ENCODE results near the gene TSPAN11.
"Not testable (repeated sequence)": the region's sequence is repeated elsewhere in the genome, so short reads cannot be mapped to it uniquely, and the experiment has no call there.

The TSPAN11 gene

DNA sequence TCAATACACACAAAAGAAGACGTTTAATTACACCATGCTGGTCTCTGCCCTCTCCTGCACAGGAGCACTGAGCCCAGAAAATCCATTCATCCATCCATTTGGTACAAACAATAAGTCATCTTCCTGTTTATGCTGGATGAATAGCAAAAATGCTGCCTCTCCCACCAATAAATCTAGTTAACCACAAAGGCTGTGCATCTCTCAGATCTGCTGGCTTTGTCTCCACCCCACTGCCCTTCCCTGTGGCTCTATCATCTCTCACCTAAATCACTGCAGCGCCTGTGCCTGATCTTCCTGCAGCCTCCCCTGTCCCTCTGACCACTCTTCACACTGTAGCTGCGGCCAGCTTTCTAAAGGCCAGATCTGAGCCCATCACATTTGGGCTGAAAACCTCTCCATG, 74.2 kb downstream of the TSPAN11 start:
- in situ Hi-C loops (cut with MboI; ENCODE audit: low sequenced_read_pairs) = no loop called here

GRCh38 chr12:31001581-31002360, 75.2 kb downstream of the TSPAN11 start:
- in situ Hi-C loops (cut with MboI; ENCODE audit: low sequenced_read_pairs) = no loop called here

DNA sequence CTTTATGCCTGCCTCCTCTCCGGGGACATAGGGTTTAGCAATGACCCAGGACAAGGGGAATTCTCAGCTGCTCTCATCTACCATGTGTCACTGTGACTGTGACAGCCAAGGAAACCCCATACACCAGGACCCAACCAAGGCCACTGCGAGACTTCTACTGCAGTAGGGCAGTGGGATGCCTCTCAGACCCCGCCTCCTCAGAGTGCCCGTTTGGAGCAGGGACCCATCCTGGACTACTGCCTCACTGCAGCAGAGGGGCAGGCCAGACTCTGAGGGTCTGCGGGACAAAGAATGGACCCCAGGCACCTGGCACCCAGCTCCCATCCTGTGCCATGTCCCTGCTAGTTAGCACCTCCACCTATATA, 75.8 kb downstream of the TSPAN11 start:
- in situ Hi-C loops (cut with MboI; ENCODE audit: low sequenced_read_pairs) = no loop called here

DNA sequence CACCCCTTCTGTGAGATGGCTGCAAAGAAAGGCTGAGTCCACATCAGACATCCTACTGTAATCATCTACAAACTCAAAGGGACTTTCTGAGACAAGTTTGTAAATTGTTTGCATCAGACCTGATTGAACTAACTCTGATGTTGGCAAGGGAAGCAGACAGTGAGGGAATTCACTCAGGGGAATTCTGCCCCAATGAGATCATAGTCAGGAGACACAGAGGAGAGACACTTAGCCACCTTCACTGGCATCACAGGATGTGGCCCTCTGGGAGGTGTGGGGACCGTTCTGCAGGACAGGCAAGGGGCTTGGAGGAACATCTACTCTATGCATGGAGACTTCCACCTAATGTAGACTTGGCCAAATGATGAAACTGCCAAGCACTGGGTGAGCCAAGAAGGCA, 76.5 kb downstream of the TSPAN11 start:
- in situ Hi-C loops (cut with MboI; ENCODE audit: low sequenced_read_pairs) = no loop called here

DNA sequence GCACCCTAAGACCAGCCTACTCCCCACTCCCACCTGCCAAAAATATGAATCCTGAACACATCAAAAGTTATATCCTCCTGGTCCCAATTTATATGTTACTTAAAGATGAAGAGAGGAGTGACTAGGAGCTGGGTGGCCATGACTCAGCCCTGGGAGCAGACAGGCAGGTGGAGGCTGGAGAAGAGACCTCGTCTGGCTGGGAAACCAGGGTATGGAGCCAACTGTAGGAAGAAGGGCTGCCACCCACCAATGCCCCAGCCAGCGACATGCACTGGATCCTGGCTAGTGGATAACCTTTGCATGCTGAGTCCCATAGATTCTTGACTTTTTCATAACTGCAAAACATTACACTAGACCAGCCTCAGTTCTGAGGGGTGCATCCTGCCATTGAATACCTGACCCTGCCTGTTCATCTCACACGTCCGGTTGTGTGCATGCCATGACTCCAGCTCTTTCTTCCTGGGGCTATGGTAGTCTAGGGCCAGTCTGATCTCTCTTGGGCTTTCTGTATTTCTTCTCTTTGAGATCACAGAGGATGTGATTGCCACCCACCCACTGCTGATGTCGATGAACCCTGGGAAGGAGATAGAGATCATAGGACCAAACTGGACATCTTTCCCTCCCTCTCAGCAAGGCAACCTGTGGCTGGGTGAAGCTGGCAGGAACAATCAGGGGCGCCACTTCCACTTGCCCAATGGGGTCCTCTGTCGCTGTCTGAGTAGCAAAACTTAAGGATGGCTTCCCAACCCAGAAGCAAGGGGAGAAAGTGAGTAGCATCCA, 77.5 kb downstream of the TSPAN11 start:
- in situ Hi-C loops (cut with MboI; ENCODE audit: low sequenced_read_pairs) = no loop called here

DNA sequence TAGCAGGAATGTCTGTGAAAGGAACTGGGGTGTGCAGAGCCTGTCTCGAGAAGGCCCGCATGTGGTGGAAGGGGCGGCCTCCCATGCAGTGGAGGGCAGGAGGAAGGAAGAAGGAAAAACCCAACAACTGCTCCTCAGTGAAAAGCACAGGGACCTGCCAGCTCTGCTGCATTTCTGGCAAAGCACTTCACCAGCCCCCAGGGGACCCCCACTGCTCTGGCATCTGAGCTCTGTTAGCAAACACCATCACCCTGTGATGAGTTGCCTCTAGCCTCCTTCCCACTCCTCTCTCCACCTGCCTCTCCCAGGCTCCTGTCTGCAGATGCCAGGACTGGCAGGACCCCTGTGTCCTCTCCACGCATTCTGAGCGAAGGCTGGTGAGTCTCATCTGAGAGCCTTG, 78.1 kb downstream of the TSPAN11 start:
- in situ Hi-C loops (cut with MboI; ENCODE audit: low sequenced_read_pairs) = no loop called here

DNA sequence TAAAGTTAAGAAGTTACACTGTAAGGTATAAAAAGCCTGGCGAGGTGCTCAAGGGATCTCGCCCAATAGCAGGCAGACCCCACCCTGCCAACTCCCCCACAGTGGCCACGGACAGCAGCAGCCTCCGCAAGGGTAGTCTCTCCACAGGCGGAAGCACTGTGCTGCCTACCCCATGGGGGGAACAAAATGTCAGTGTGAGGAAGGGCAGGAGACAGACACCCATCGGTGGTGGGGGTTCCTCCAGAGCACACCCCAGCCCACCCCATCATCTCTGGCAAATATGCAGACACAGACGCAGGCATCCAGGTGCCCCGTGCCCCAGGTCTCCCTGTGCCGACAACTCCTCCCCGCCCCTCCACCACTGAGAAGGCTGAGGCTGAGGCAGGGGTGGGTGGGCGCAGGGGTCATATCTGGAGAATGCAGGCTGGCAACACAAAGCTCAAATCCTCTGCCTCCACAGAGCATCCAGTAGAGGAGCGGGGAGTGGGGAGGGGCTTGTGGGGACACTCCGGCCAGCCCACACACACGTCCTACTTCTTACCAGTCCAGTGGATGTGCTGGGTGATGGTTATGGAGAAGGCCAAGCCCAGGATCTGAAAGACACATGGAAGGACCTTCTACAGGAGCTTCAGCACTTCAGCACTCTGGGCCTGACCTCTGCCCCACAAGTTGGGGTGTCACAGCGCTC, 78.9 kb downstream of the TSPAN11 start:
- in situ Hi-C loops (cut with MboI; ENCODE audit: low sequenced_read_pairs) = no loop called here

GRCh38 chr12:31005944-31006361, 79.4 kb downstream of the TSPAN11 start:
- in situ Hi-C loops (cut with MboI; ENCODE audit: low sequenced_read_pairs) = no loop called here

GRCh38 chr12:31006416-31007152, 80.0 kb downstream of the TSPAN11 start:
- in situ Hi-C loops (cut with MboI; ENCODE audit: low sequenced_read_pairs) = no loop called here

- in situ Hi-C loops (cut with MboI; ENCODE audit: low sequenced_read_pairs) = no loop called here
These were observed 80.6 kb downstream of the TSPAN11 start for GRCh38 chr12:31007153-31007495.

DNA sequence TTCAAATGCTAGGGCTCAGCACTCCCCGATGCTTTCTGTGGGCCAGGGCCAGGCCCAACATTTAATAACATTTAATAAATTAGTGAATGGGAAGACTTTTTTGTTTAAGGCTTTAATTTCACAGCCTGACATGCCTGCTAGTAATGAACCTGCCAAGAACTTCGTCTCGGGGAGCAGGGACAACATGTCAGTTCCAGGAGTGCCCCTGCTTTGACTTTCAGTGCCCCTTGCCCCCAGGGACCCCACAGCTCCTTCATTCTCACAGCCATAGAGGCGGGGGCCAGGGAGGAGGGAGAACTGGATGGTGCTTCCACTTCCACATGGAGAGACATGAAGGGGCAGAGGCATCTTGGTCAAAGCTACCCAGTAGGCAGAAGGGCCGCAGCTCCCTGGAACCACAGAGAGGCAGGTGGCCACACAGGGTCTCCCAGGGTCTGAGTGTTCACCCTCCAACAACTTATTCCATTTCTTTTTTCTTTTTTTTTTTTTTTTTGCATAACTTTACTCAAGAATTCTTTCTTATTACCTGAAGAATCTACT, 81.2 kb downstream of the TSPAN11 start:
- in situ Hi-C loops (cut with MboI; ENCODE audit: low sequenced_read_pairs) = no loop called here

GRCh38 chr12:31008241-31008761, 81.8 kb downstream of the TSPAN11 start:
- in situ Hi-C loops (cut with MboI; ENCODE audit: low sequenced_read_pairs) = no loop called here

DNA sequence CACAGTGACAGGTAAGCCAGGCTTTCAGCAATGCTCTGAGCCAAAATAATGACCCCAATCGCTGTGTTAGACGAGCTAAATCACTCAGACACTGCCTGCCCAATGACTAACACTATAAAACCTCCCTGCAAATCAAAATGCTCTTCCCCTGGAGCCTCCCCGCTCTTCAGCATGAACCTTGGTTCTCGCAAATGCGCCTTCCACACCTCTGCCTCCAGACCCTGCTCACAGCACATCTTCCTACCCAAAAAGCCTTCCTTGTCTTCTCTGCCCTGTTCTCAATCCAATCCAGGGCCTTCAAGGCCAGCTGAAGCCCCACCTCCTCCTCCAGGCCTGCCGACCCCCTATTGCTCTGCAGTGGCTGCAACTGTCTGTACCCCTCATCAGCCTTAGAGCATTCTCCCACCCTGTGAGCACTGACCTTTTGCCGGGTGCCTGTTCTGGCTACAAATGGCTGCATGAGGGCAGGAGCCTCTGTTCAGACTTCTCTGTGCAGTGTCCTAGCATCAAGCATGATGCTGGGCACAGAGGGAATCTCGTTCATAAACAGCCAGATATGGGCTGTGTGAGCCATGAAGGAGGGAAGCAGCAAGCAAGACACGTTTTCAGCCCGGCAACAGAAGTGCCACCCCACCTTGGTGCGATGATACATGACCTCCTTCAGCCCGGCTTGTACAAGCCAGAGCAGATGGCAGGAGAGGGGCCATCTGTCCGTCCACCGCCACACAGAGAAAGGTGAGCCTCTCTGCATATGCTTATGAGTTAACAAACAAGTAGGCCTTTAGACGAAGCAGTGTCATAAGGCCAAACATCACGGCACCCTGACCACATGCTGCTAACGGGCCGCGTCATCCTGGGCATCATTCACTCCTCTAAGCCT, 82.7 kb downstream of the TSPAN11 start:
- in situ Hi-C loops (cut with MboI; ENCODE audit: low sequenced_read_pairs) = no loop called here

DNA sequence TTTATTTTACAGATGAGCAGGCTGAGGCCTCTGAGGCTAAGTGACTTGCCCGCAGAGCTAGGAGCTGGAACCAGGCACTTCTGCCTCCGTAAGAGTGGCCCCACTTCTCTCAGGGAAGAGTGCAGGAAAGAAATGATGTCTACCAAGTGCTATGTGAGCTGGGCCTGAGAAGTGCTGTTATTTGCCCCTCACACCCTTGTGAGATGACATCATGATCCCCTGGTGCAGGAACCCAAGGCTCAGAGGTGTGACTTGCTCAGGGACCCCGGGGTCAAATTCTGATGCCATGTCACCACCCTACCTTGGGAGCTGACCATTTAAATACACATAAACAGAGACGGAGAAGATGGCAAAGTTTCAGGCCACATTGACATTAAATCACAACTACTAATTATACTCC, 83.4 kb downstream of the TSPAN11 start:
- in situ Hi-C loops (cut with MboI; ENCODE audit: low sequenced_read_pairs) = no loop called here

- in situ Hi-C loops (cut with MboI; ENCODE audit: low sequenced_read_pairs) = no loop called here
These were observed 84.8 kb downstream of the TSPAN11 start for GRCh38 chr12:31011336-31011735.

GRCh38 chr12:31011746-31012566, 85.4 kb downstream of the TSPAN11 start:
- in situ Hi-C loops (cut with MboI; ENCODE audit: low sequenced_read_pairs) = no loop called here

GRCh38 chr12:31012567-31012891, 86.0 kb downstream of the TSPAN11 start:
- in situ Hi-C loops (cut with MboI; ENCODE audit: low sequenced_read_pairs) = not testable (repeated sequence)

GRCh38 chr12:31015215-31015614, 88.7 kb downstream of the TSPAN11 start:
- in situ Hi-C loops (cut with MboI; ENCODE audit: low sequenced_read_pairs) = no loop called here

DNA sequence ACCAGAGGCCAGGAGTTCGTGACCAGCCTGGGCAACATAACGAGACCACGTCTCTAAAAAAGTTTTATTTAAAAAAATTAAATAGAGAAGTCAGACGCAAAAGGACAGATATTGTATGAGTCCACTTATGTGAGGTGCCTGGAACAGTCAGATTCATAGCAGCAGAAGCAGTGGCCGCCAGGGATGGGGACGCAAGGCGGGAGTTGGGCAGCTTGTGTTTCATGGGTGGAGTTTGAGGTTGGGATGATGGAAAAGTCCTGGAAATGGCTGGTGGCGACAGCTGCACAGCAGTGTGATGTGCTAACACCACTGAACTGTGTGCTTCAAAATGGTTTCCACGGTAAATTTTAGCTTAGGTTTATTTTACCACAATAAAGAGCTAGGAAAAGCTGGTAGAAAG, 89.5 kb downstream of the TSPAN11 start:
- in situ Hi-C loops (cut with MboI; ENCODE audit: low sequenced_read_pairs) = no loop called here
